Right ventricle myocardium superior (tissue), 1 donor: ENCODE results near the gene ALDH16A1. TPM values are rescaled to one million over a fixed set of nuclear protein-coding genes. Genes with fewer than 3 reads are reported as not detected.
A peak's percentile ranks its signal among the peaks of the same experiment; 100 is the strongest.

Experiments
- ATAC-seq: fragments of 200-7000 bp; cut with Tn5 transposase; one replicate; pipeline ENCODE4 v1.9.1; 2020; ENCODE audit warnings: mild to moderate bottlenecking; ENCODE audit not compliant: poor library complexity
- DNase-seq: peaks from one replicate; pipeline ENCODE4 v3.0.0-alpha.2; 2020
- intact Hi-C: fragments of 100-400 bp; cut with DNase I; formaldehyde crosslinking; loops from one replicate; pipeline ENCODE4 v1.11.2; 2022
- total RNA-seq: library from RNA; stranded (reverse); fragmentation: NEBNext Ultra II Directional; extraction: Animal tissue kit (Norgen Biotek cat#: 25700); gene quantifications from one replicate; pipeline ENCODE4 v1.2.1, GENCODE V29; 2021
- donor health status: DM: no; HTN: yes; CAD: no; lungs with severe emphysema.

The ALDH16A1 gene
- total RNA-seq, 1 donor from 2014 or later = 10.8 TPM

DNA sequence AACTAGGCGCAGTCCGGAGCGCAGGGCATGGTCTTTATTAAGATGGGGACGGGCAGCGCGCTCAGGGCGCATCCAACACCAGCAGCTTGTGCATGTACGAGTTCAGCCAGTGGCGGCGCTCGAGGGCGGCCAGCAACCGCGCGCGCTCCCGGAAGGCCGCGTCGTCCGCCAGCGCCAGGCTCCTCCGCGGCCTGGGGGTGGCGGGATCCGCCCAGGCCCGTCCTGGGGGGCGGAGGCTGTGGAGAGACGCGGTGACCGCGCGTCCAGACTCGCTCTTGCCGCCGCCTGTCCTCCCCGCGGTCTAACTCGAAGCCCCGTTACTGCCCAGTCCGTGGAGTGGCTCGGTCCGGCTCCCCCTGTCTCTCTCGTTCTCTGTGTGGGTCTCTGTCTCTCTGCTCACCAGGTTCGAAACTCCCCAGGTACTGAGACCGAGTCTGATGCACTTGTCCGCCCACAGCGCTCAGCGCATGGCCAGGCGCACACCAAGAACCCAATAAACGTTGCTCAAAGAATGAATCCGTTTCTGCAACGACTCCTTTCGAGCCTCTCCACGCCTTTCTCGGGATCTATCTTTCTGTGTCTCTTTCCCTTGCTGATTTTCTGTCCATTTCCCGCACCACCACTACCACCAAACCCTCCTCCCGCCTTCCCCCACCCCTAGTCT, 30.5 kb upstream of the ALDH16A1 start:
- intact Hi-C loops = no loop called here
- DNase-seq = peak; percentile 68
- peak; percentile 74 for ATAC-seq

- DNase-seq = no peak
- intact Hi-C loops = no loop called here
- ATAC-seq = no peak
Observed at GRCh38 chr19:49423071-49423984, 29.7 kb upstream of the ALDH16A1 start, which contains the start of gene PTH2. Gene PTH2, minus strand, starts transcription at chr19:49423441. Its CDS starts 102 bp downstream, at chr19:49423339.

GRCh38 chr19:49423985-49424303, 29.1 kb upstream of the ALDH16A1 start:
- no peak for DNase-seq
- ATAC-seq = no peak
- intact Hi-C loops = no loop called here

DNA sequence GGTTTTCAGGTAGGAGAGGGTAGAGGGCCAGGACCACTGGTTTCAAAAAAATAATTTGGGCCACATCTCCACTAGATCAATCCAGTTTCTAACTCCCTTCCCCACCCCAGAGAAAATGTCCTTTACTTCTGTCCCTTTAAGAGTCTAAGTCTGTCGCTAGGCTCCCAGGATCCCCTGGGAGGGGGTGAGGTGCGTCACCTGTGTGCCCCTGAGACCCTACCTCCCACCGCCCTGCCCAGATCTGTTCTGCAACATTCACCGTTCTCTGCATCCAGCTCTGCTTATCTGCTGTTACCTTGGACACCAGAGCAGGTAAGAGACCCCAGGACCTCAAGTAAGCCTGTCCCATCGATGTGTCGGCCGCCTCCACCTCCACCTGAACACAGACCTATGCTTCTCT, 27.8 kb upstream of the ALDH16A1 start, which contains the start of gene GFY:
Gene GFY (plus strand): TSS at position 211 of the 400 bp plus-strand sequence. CDS start 1,043 bp downstream, outside the sequence.
- intact Hi-C loops = no loop called here
- DNase-seq (no peak), ATAC-seq (no peak)

GRCh38 chr19:49425922-49426592, 27.0 kb upstream of the ALDH16A1 start:
- DNase-seq (no peak), ATAC-seq (no peak)
- intact Hi-C loops = no loop called here

DNA sequence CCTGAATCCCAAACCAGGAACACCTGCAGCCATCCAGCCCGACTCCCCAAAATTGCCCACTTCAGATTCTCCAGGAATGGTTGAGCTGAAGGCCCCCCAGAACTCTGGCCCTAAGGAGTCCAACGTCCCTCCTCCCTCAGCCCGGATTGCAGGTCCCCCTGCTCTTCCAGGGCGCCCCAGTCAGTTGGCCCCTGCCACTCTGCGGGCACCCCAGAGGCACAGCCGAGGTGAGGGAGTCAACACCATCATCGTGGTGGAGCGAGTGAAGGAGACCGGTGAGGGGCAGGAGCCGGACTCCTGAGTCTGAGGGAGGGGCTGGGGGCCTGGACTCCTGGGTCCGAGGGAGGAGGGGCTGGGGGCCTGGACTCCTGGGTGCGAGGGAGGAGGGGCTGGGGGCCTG, 25.7 kb upstream of the ALDH16A1 start:
- no peak for ATAC-seq
- DNase-seq = no peak
- intact Hi-C loops = no loop called here

DNA sequence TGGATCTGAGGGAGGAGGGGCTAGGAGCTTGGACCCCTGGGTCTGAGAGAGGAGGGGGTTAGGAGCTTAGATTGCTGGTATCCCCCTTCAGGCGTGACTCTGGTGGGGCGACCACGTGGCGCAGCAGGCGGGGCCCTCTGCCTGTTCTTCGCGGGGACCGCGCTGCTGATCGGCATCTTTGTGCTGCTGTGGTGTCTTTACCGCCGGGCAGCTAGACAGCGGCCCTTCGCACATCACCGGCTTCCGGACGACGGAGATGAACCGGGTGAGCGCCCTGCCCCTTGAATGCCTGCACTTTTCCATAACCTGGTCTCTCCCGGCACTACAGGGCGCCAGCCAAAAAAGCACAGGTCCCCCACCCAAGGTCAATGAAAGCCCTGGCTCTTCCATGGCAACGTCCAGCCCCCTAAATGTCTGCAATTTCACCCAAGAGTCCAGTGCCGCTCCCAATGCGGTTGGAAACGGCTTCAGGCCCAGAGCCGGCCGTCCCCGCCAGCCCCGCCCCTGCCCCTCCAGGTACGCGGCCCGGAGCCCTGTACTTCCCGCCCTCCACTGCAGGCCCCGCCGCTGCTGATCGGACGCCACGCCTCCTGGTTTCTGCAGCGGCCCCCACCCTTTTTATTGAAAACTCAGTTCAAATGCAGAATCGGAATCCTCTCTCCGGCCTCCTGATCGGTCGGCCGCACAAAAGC, 25.0 kb upstream of the ALDH16A1 start:
- no peak for DNase-seq
- ATAC-seq = no peak
- intact Hi-C loops = no loop called here

- intact Hi-C loops = no loop called here
Observed at GRCh38 chr19:49428547-49429451, 24.2 kb upstream of the ALDH16A1 start.

GRCh38 chr19:49430172-49430677, 22.8 kb upstream of the ALDH16A1 start:
- intact Hi-C loops = no loop called here
- DNase-seq = no peak
- no peak for ATAC-seq

More at GRCh38 chr19:49428547-49429451, 24.2 kb upstream of the ALDH16A1 start:
- no peak for DNase-seq
- no peak for ATAC-seq

- intact Hi-C loops = no loop called here
- DNase-seq (no peak), ATAC-seq (no peak)
Observed at GRCh38 chr19:49430678-49431329, 22.2 kb upstream of the ALDH16A1 start.

DNA sequence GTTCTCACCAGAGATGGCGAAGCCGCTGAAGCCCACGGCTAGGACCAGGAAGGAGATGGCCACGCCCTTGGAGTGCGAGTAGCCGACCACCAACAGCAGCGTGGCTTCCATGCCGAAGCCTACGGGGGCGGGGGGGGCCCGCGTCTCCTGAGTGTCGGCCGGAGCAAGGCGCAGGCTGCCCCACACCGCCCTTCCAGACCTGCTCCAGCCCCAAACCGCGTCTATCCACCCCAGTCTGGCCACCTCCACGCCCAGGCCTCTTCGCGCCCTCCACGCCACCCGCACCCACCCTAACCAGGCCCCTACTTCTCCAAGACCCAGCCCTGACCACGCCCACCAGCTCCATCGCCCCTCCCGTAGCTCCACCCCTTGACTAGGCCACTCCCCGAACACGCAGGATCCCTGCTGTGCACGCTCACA, 21.7 kb upstream of the ALDH16A1 start:
- DNase-seq = no peak
- no peak for ATAC-seq
- intact Hi-C loops = no loop called here

DNA sequence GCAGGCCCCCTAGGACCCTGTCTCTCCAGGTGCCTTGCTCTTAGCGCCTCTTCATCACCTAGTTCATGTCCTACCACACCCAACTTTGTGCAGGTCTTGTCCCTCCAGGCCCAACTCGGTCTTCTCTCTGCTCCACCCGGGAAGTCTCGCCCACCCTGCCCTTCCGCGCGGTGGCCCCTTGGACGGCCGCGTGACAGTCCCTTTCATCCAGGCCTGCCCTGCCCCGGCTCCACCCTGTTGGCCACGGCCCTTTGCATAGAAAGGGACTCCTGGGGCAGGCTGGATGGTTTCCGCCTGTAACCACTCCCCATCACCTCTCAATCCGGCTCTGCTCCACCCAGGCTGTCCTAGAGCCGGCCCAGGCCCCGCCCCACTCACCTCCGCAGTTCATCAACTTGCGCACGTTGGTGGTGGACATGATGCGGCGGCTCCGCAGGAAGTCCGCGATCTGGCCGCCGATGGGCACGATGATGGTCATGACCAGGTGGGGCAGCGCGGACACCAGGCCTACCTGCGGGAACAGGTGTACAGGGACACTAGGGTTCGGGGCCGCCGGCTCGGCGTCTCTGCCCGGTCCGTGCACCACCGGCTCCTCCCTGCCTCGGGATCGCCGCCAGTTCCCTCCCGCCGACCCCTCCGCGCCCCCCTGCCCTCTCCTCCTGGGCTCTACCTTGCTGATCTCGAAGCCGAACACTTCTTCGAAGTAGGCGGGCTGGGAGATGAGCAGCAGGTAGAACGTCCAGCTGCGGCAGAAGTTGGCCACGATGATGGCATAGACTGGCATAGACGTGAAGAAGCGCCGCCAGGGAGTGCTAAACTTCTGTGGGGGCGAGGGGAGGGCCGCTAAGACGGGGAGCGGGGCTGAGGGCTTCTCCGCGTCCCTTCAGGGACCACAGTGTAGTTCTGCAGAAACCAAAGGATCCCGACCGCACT, 20.6 kb upstream of the ALDH16A1 start:
- intact Hi-C loops = no loop called here
- ATAC-seq (no peak), DNase-seq (no peak)

- intact Hi-C loops = no loop called here
- no peak for ATAC-seq
- no peak for DNase-seq
Observed at GRCh38 chr19:49433240-49433901, 19.7 kb upstream of the ALDH16A1 start.

- intact Hi-C loops = no loop called here
- no peak for DNase-seq
- no peak for ATAC-seq
Observed at GRCh38 chr19:49434907-49435583, 18.0 kb upstream of the ALDH16A1 start.

DNA sequence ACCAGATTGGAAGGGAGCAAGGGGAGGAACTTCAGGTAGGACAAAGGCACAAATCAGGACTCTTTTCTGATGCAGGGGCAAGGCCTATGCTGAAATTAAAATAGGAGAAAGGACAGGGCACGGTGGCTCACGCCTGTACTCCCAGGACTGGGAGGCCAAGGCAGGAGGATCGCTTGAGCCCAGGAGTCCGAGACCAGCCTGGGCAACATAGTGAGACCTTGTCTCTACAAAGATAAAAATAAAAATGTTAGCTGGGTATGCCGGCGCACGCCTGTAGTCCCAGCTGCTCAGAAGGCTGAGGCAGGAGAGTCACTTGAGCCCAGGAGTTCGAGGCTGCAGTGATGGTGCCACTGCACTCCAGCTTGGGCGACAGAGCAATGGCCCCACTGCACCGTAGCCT, 17.4 kb upstream of the ALDH16A1 start:
- DNase-seq = no peak
- intact Hi-C loops = no loop called here
- ATAC-seq = no peak
